ENCODE data around the gene POMT1.
"Not testable (repeated sequence)": the region's sequence is repeated elsewhere in the genome, so short reads cannot be mapped to it uniquely, and the experiment has no call there.

Gene POMT1

DNA sequence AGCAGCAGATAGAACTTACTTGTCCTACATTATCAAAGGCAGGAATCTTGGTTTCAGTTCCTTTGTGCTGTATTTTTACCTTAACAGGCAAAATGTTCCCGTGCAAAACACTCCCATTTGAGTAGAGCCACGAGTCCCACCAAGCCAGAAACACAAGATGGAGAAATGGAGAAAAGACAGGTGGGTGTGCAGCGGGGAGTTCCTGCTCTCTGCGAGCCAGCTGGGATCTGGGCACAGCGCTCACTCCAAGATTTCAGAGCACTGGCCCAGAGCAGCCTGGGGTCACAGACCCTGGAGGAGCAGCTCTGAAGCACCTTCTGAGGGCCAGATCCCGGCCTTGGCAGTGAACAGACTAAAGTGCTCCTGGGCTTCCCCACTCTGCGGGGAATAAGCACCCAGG lies 25.5 kb downstream of the POMT1 start:
- DNase-seq = no peak

DNA sequence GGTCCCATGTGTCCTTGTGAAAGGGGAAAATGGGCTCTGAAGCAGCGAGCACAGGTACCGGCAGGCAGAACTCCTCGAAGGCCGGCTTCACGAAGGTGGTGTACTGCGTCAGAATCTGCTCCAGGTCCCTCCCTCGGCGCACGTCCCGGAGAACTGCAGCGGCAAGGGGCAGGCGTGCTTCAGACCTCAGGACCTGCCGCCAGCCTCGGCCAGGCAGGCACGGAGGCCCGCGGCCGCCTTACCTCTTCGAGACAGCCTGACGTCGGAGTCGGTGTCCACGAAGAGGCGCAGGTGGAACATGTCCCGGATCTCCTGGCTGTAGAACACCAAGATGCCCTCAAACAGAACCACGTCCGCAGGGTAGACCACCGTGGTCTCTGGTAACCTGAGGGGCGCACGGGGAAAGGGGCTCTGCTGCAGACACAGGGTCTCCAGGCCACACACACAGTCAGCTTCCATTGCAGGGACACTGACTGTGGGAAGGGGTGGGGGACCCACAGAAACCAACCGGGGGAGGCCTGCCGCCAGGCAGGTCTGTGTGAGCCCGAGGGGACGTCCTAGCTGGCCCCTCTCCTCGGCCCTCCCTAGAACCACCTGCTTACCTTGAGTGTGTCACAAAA lies 26.3 kb downstream of the POMT1 start:
- DNase-seq = no peak

DNA sequence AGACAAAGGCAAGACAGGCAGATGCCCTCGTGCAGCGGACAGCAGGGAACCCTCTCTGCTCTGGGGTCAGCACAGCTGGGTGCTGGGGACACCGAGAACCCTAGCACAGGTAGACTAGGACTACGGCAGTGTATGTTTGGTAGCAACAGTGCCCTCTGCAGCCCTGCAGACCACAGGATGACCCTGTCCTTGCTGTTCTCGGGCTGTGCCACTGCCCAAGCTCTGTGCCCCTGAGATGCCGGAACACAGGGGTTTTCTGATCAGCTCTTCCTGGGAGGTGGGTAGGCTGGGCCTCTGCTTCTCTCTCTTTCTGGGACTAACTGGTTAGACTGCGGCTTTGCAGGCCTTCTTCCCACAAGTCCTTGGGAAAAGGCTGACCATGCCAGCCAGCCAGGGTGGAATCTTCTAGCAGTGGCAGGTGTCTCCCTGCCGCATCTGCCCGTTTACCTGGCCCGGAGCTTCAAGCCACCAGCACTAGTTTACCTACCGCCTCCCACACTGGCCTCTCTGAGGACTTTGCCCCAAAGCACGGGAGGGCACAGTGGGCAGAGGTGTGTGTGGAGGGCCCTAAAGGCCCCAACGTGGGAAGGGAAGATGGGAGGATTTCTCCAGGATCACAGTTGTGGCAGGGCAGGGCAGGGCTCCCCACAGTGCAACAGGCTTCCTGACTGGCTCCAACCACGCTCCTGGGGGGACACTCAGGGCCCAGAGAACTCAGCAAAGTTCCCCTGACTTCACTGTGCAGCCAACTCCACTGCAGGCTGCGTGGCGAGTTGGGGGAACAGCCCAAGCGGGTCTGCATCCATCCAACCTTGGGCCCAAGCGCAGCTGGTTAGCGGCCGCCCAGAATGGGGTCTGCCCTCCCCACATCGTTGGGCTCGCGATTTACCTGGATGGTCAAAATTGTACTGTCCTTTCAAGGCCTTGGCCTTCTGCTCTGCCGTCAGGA lies 27.2 kb downstream of the POMT1 start:
- DNase-seq = no peak

DNA sequence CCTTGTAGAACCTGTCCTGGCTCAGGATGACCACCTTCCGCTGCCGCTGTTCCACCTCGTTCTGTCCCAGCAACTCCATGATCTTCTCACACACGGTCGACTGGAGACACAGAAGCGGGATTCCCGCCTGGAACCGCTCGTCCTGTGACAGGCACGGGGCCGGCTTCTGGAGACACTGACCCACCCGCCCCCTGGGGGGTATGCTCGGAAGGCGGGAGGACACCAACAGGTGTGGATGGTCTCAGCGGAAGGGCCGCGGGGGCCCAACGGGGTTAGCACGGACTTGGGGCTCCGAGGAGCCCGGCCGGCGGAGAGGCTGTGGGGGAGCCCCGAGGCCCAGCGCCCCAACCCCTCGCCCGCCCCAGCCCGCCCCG lies 27.8 kb downstream of the POMT1 start:
- DNase-seq = no peak

DNA sequence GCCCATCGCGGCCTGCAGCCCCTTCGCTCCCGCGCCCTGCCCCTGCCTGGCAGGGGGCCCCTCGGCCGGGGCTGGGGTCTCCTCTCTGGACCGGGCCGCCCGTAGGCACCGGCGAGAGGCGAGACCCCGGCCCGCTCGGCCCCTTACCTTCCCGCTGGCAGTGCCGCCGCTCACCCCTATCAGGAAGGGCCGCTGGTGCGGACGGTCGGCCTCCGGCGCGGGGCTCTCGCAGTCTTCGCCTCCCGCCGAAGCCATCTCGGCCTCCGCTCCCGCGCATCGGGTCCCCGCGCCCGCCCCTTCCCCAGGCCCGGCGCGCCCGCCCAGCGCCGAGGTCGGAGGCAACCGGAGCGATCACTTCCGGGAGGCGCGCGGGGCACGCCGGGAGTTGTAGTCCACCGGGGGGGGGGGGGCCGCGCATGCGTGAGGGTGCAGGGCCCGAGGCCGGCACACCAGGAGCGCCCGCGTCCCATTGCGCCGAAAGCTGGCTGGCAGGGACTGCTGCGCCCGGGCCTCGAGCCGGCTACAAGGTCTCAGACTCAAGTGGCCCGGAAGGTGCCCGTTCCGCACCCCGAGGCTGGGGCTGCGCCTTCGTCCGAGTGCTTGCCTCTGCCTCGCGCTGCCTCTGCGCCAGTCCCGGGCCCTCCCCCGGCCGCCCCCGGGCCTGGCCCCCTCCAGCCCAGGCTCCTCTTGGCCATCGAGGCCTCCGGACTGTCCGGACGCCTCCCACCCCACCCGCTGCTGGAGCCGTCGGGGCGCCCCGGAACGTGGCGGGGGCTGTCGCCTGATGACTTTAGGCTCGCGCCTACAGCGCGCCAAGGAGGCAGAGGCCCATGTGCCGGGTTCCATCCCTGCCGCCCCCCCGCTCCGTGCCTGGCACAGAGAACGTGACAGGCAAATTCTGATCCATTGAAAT lies 28.5 kb downstream of the POMT1 start, which contains the start of gene UCK1:
Gene UCK1 (minus strand): TSS at position 344 of the 913 bp plus-strand sequence. CDS start 89 bp downstream, at position 255.
- no peak for DNase-seq

DNA sequence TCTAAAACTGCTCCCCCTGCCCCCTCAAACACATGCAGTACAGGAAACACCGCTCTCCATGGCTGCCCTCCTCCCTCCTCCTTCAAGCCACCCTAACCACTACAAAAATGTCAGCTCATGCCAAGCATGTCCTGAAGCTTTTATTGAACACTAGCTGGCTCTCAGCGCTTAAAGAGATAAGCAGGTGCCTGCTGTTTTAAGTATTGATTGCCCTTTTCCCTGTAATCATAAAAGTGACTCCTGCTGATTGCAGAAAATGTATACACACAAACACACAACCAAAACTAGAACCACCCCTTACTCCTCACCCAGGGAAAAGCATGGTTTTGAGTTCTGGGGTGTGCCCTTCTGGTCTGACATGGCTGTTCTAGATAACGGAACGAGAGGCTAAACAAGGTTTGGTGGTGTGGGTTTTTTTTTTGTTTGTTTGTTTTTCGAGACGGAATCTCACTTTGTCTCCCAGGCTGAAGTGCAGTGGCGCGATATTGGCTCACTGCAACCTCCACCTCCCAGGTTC lies 32.1 kb downstream of the POMT1 start:
- no peak for DNase-seq

DNA sequence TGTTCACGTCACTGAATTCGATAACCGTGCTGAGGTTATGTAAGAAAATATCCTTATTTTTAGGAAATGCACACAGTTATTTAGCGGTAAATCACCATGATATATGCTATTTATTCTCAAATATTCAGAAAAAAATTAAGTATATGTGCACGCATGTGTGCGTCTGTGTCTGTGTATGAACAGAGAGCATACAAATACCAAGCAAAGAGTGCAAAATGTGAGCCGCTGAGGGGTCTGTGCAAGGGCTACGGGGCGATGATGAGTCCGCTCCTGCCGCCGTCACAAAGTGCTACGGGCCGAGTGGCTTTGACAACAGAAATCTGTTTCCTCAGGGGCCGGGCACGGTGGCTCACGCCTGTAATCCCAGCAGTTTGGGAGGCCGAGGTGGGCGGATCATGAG lies 35.2 kb downstream of the POMT1 start:
- no peak for DNase-seq

DNA sequence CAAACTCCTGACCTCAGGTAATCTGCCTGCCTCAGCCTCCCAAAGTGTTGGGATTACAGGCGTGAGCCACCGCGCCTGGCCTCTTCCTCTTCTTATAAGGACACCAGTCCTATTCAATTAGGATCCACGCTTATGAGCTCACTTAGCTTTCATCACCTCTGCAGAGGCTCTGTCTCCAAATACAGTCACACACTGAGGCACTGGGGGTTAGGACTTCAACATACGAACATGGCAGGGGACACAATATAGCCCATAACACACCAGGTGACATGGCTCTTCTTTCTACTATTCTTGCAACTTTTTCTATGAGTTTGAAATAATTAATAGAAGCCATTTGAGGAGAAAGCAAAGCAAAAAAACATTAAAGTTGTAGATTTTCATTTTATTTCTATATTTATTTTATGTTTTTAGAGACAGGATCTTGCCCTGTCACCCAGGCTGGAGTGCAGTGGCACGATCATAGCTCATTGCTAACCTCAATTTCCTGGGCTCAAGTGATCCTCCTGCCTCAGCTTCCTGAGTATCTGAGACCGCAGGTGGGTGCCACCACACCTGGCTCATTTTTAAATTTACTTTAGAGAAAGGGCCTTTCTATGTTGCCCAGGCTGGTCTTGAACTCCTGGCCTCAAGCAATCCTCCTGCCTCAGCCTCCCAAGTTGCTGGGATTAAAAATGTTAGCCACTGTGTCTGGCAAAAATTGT lies 36.7 kb downstream of the POMT1 start:
- no peak for DNase-seq

DNA sequence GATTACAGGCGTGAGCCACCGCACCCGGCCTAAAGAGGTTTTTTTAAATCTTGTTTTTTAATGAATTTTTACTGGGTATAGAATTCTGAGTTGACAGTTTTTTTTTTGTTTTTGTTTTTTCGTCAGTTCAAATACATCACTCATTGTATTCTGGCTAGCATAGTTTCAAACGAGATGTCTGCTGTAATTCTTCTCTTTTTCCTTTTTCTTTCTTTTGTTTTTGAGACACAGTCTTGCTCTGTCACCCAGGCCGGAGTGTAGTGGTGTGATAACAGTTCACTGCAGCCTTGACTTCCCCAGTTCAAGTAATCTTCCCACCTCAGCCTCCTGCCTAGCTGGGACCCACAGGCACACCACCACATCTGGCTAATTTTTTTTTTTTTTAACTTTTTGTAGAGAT lies 40.4 kb downstream of the POMT1 start:
- DNase-seq = no peak

DNA sequence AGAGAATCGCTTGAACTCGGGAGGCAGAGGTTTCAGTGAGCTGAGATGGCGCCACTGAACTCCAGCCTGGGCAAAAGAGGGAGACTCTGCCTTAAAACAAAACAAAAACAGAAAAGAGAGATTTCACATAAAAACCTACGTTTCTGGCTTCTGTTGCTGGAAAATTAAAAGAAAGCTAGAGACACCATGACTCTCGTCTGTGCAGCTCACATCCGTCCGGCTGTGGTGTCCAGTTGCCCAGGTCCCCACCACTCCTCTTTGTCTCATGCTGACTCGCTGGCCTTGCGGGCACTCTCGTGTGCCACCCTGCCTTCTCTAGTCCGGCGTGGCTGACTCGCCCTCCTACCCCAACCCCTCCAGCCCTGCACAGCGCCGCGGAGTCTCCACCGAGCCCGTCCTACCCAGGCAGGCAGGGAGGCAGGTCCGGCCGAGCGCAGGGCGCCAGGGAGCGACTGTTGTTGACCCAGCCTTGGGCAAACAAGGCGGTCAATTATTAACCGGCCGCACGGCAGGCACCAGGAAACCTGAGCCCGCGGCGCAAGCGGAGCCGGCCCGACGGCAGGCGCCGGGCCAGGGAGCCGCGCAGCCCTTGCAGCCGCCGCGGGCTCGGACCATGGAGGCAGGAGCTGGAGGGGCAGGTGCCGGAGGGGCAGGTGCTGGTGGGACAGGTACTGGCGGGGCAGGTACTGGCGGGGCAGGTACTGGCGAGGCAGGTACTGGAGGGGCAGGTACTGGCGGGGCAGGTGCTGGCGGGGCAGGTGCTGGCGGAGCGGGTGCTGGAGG lies 42.5 kb downstream of the POMT1 start, which contains the start of gene PRRT1B:
Gene PRRT1B (plus strand): TSS at position 521 of the 783 bp plus-strand sequence. CDS start 93 bp downstream, at position 614.
- peak; percentile 29 for DNase-seq

DNA sequence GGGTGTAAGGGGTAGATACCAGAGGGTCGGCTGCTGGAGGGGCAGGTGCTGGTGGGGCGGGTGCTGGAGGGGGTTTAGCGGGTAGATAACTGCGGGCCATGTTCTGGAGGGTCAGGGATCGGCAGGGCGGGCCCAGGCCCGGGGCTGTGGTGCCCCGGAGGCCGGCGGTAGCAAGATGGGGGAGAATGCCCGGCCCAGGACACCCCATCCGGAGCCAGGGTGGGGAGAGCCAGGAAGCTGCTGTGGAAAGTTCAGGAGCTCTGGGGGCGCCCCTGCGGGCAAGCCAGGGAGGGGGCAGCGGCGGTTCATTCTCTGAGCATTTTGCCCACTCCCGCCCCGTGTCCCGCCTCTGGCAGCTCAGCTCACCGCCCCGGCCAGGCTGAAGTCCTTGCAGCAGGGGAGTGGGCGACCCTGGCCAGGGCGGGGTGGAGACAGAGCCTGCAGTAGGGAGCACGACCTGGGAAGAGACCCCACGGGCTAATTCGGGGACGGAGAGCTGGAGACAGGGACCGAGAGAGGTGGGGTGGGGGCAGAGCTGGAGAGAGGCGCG lies 43.1 kb downstream of the POMT1 start:
- no peak for DNase-seq

DNA sequence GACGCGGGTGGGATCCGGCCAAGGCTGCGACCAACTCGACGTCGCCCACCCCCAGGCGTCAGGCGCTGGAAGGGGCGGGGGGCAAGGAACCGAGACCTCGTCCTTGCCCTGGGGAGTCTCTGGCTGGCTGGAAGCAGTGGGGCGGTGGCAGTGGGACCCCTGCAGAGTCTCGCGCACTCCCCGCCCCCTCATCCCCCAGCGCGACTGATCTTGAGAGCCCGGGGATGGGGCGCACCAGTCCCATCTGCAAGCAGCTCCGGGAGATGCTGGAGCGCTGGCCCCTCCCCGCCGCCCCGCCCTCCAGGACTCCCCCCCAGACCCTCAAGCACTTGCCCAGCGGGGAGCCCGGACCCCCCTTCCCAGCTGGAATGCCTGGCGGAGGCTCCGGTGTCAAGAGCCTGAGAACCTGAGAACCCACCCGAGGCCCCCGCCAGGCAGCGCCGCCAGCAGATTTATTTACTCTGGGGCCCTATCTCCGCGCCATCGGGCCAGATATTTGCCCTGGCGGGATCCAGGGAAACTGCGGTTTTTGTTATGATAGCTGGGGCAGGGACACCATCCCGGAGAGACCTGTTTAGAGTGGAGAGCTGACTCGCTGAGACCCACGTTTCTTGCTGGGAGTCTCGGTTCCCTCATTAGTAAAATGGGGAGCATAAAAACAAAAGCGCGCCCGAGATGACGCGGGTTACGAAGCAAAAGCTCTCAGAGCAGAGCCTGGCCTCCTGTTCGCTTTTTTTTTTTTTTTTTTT lies 43.8 kb downstream of the POMT1 start:
- DNase-seq = peak; percentile 16

DNA sequence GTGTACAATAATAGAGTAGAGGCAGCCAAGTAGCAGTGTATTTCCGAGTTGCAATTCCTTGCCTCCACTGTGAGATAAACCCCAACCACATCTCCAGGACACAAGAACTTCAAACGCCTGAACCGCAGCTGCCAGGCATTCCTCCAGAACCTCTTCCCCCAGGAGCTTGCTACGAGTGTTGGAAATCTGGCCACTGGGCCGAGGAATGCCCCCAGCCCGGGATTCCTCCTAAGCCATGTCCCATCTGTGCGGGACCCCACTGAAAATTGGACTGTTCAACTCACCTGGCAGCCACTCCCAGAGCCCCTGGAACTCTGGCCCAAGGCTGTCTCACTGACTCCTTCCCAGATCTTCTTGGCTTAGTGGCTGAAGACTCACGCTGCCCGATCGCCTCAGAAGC lies 46.5 kb downstream of the POMT1 start:
- DNase-seq = not testable (repeated sequence)

DNA sequence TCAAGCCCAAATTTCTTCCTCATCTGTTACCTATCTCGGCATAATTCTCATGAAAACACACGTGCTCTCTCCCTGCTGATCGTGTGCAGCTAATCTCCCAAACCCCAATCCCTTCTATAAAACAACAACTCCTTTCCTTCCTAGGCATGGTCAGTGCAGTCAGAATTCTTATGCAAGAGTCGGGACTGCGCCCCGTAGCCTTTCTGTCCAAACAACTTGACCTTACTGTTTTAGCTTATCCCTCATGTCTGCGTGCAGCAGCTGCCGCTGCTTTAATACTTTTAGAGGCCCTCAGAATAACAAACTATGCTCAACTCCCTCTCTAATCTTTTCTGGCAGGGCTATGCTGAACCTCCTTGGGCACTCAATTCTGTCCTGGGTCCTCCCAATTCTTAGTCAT lies 47.7 kb downstream of the POMT1 start:
- DNase-seq = not testable (repeated sequence)

DNA sequence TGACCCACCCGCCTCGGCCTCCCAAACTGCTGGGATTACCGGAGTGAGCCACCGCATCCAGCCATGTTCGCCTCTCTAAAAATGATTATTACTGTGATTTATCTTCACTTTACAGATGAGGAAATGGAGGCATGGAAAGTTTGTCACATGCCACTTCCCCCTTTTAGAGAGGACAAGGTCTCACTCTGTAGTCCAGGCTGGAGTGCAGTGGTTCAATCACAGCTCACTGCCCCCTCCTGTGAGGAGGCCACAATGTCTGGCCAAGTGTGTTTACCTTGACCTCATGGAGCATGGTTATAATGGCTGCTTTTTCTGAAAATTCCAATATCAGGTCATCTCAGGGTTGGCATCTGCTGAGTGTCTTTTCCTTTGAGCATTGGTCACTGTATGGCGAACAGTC lies 49.3 kb downstream of the POMT1 start:
- no peak for DNase-seq

DNA sequence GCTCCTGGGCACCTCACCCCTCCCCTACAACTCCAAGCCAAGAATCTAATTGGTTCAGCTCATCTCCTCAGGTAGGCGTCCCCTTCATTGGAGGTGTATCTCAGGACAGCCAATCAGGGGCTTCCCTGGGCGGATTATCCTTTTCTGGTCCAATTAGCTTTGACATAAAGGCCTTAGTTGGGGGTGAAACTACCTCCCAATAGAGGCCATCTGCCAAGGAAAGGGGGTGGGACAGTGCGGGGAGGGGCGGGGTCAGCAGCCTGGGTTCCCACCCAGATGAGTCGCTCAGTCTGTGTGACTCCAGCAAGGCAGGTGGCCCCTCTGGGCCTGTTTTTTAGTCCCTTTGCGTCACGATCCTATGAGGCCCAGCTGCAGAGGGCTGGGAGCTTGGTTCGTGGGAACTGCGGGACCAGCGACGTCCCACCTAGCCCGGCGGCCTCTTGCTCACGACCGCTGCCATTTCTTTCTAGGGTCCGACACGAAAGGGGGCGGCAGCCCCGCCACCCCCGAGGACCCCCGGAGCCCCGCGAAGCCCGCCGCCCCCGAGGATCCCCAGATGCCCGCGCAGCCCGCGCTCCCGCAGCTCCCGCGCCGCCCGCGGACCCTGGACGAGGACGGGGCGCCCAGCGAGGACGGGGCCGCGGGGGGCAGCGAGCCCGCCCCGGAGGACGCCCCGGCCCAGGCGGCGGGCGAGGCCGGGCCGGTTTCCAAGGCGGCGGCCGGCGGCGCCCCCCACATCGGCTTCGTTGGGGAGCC lies 51.5 kb downstream of the POMT1 start:
- no peak for DNase-seq

DNA sequence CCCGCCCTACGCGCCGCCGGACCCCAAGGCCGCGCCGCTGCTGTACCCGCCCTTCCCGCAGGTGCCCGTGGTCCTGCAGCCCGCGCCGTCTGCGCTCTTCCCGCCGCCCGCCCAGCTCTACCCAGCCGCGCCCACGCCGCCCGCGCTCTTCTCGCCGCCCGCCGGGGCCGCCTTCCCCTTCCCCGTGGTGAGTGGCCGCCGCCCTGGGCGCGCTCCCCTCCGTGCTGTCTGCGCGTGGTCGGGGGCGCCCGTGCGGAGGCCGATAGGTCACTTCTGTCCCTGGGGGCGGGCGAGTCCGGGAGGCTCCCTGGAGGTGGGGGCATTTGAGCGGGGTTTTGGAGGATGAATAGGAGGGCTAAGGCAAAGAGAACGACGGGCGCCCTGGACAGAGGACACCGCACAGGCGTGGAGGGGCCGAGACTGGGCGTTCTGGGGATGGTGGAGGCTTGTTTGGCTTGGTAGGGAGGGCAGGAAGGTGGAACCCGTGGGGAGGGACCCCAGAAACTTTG lies 52.2 kb downstream of the POMT1 start:
- DNase-seq = no peak

DNA sequence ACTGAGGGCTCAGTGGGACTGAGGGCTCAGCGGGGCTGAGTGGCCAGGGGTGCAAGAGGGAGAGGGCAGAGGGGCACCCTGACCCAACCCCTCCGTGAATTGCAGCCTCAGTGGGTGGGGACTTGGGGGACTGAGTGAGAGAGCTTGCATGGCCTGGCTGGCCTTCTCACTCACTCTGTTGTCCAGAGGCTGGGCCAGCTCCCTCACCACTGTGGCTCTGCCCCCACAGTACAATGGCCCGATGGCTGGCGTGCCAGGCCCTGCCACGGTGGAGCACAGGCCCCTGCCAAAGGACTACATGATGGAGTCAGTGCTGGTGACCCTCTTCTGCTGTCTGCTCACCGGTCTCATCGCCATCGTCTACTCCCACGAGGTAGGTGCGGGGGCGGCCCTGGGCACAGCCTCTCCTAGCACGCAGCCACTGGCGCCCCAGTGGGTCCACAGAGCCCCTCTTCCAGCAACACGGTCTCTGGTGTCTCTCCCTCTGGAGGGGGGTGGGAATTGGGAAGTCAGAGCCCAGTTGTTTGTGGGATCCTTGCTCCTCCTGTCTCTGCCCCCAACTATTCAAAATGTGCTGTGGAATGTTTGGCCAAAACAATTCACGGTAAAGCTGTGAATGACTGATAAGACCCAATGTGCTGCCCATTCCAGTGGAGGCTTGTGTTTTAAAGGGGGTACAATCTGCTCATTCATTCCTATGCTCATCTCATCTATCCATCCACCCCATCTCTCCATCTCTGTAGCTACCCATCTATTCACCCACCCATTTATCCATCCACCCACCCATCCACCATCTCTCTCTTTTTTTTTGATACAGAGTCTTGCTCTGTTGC lies 53.3 kb downstream of the POMT1 start:
- no peak for DNase-seq

Data from SHP77 treated with DMSO at 0.1 percent for 48 hours (cell line).